ENCODE data around the gene CFHR1.
"Not testable (repeated sequence)": the region's sequence is repeated elsewhere in the genome, so short reads cannot be mapped to it uniquely, and the experiment has no call there.

CFHR1 gene

GRCh38 chr1:196819531-196819930 lies at the start of gene CFHR1:
Gene CFHR1, plus strand, starts transcription at chr1:196819731. Its CDS starts 114 bp downstream, at chr1:196819845.
- not testable (repeated sequence) for DNase-seq

GRCh38 chr1:196769823-196770222 lies 49.7 kb upstream of the CFHR1 start:
- not testable (repeated sequence) for DNase-seq

- DNase-seq = no peak
Observed at GRCh38 chr1:196773713-196774112, 45.8 kb upstream of the CFHR1 start.

GRCh38 chr1:196774175-196774574 lies 45.4 kb upstream of the CFHR1 start:
- no peak for DNase-seq

- no peak for DNase-seq
Observed at GRCh38 chr1:196774603-196775002, 44.9 kb upstream of the CFHR1 start, which contains the start of gene CFHR3. Gene CFHR3, plus strand, starts transcription at chr1:196774840. Its CDS starts 47 bp downstream, at chr1:196774887.

- DNase-seq = no peak
Observed at GRCh38 chr1:196777603-196778002, 41.9 kb upstream of the CFHR1 start.

GRCh38 chr1:196779093-196779492 lies 40.4 kb upstream of the CFHR1 start:
- no peak for DNase-seq

- DNase-seq = not testable (repeated sequence)
Observed at GRCh38 chr1:196791252-196791651, 28.3 kb upstream of the CFHR1 start.

- not testable (repeated sequence) for DNase-seq
Observed at GRCh38 chr1:196794103-196794502, 25.4 kb upstream of the CFHR1 start.

GRCh38 chr1:196797891-196798290 lies 21.6 kb upstream of the CFHR1 start:
- DNase-seq = no peak

- not testable (repeated sequence) for DNase-seq
Observed at GRCh38 chr1:196801920-196802319, 17.6 kb upstream of the CFHR1 start.

GRCh38 chr1:196808529-196809235 lies 10.8 kb upstream of the CFHR1 start:
- no peak for DNase-seq

- not testable (repeated sequence) for DNase-seq
Observed at GRCh38 chr1:196817442-196817841, 2.1 kb upstream of the CFHR1 start.

- peak; percentile 42 for DNase-seq
Observed at GRCh38 chr1:196827860-196828259, 8.3 kb downstream of the CFHR1 start.

GRCh38 chr1:196849613-196850492 lies 30.3 kb downstream of the CFHR1 start:
- not testable (repeated sequence) for DNase-seq

- DNase-seq = no peak
Observed at GRCh38 chr1:196856053-196856452, 36.5 kb downstream of the CFHR1 start.

GRCh38 chr1:196857188-196857587 lies 37.7 kb downstream of the CFHR1 start:
- no peak for DNase-seq

GRCh38 chr1:196858811-196859210 lies 39.3 kb downstream of the CFHR1 start:
- no peak for DNase-seq

GRCh38 chr1:196860323-196860884 lies 40.9 kb downstream of the CFHR1 start:
- DNase-seq = no peak

- DNase-seq = no peak
Observed at GRCh38 chr1:196861429-196861828, 41.9 kb downstream of the CFHR1 start.

- DNase-seq = no peak
Observed at GRCh38 chr1:196866974-196867373, 47.4 kb downstream of the CFHR1 start.

GRCh38 chr1:196873385-196873784 lies 53.9 kb downstream of the CFHR1 start:
- no peak for DNase-seq

GRCh38 chr1:196875935-196876334 lies 56.4 kb downstream of the CFHR1 start:
- DNase-seq = no peak

GRCh38 chr1:196877964-196878363 lies 58.4 kb downstream of the CFHR1 start:
- no peak for DNase-seq
